NCI-H1694 treated with DMSO at 0.1 percent for 48 hours (cell line): ENCODE measurements around the gene POLR3GL.
A peak's percentile ranks its signal among the peaks of the same experiment; 100 is the strongest.

ENCODE experiments used
- DNase-seq: peaks from one replicate; lab custom pipeline; 2025; lab: John Stamatoyannopoulos, UW

Gene POLR3GL

DNA sequence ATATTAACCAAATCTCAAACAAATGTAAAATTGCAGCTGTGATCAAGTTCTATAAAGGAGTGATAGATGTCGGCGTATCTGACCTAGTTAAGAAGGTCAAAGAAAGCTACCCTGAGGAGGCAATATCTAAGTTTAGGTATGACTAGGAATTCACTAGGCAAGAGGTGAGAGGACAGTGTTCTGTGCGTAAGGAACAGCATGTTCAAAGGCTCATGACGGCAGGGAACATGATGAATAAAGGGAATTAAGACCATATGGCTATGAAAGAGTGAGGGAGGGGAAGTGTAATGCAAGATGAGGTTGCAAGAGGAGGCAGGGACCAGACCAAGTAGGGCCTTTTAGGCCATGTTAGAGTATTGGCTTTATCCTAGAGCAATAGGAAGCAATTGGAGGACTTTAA is 15.3 kb upstream of the POLR3GL start:
- no peak for DNase-seq

DNA sequence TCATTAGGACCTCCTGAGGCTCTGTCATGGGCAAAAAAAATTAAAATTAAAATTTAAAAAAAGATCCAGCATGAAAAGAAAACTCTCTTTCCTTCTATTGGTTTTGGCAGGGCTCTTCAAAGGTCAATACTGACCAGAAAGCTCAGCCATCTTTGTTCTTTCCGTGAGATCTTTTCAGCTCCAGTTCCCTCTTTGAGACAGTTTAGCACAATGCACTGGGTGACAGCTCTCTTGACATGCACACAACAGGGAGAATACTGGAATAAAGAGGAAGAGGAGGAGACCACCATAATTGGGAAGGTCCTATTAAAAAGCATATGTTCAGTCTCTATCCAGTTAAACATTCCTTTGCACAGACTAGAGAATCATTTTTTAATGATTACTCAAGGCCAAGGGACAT is 13.0 kb upstream of the POLR3GL start:
- DNase-seq: no peak

DNA sequence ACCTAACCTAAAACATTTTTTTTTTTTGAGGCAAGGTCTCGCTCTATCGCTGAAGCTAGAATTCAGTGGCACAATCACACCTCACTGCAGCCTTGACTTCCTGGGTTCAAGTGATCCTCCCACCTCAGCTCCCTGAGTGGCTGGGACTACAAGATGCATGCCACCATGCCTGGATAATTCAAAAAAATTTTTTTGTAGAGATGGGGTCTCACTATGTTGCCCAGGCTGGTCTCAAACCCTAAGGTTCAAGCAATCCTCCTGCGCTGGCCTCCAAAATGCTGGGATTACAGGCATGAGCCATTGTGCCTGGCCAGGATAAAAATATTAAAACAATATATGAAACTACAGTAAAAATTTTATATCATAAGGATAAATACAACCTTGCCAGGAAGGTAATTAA is 11.6 kb upstream of the POLR3GL start:
- DNase-seq: no peak

DNA sequence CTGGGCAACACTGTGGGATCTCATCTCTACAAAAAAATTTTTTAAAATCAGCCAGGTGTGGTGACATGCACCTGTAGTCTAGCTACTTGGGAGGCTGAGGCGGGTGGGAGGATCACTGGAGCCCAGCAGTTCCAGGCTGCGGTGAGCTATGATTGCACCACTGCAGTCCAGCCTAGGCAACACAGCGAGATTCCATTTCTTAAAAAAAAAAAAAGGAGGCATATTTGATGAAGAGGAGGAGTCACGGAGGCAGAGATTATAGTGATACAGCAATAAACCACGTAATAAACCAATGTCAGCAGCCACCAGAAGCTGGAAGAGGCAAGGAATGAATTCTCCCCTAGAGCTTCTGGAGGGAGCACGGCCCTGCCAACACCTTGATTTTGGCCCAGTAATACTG is 10.6 kb upstream of the POLR3GL start:
- no peak for DNase-seq

DNA sequence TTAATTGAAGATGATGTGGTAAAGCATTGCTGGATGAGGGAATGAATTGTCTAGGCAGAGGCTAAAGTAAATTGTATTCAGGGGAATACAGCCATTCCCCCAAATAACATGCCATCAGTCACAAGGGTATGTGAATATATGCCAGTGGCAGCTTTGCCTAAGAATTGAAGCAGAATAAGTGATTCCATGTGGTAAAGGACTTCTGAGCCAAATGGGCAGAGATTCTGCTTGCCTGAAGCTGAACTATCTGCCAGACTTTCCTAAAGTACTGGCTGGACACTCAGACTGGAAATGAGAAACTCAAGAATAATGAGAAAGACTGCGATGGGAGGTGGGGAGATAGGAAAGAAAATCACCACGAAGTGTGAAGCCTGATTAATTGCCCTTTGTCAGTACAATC is 9.1 kb upstream of the POLR3GL start:
- DNase-seq: no peak

DNA sequence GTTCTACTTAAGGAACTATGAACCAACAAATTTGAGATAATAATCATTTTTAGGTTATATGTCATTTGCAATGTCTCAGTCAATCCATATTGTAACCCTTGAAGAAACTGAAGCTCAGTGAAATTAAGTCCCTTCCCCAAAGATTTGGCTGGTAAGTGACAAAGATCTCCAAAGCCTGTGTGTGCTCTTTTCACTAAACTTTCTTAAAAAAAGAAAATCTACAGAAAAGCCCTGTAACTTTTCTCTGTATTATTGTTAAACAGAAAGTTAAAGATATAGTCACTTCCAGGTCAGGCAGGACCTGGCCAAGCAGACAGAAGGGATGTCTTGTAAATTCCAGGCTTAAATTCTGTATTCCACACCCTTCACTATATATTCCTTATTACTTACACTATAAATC is 8.1 kb upstream of the POLR3GL start:
- DNase-seq: no peak

DNA sequence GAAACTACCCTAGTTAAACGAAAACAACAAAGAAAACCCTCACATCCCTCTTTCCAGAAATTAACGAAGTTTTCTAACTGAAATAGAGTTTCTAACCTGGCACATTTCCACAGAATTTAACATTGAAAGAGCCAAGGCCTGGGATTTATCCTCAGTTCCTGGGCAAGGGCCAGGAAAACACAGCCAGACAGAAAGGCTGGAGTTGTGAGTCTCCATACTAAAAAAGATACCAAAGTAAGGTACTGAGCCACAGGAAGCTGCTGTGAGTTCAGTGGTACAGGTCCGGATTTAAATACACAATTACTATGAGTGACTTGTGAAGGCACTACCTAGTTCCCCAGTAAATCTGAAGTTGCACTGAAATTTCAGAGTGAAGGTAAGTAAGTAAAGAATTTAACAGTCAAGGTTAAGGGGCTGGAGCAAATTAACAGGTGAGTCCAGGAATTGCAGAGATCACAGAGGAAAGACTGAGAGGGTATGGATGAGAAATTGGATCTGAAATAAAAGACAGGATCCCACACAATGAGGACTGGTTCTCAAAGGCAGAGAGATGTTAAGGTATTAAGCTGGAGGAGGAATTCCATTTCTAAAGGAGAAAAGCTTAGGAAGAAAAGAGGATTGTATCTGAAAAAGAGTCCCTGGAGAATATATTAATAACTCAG is 7.6 kb upstream of the POLR3GL start:
- no peak for DNase-seq

DNA sequence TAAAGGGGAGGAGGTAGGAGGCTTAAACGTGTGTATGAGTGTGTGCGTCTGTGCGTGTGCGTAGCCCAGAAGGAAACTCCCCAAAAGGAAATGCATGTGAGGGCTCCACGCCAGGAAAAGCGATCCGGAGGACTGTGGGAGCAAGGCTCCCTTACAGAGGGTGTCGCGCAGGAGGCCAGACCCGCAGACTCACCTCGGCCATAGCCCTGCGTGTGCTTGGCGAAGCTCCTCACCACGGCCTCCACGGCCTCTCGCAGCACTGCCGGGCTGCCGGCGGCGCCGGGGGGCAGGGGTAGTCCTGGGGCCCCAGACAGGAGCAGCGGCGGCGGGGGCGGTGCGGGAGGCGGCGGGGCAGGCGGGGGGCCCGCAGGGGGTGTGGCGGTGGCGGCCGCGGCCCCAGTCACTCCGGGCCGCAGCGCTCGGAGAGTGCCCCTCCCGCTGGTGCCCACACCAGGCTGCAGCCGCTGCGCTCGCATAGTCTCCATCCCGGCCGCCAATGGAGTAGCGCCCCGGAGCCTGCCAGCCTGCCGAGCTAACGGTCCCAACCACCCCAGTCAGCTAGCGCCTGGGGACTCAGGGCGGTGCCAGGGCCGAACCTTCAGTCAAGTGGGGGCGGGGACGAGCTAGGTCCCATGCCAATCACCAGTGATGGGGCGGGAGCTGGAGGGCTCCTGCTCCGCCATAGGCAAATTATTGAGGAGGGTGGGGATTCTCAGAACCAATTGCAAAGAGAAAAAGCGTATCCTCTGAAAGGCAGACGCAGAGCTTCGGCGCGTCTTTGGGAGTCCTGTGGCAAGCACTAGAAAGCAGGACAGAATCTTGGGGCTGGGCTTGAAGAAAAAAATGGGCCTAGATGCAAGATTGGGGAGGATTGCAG is 6.8 kb upstream of the POLR3GL start, which contains the start of gene LIX1L:
TSS of gene LIX1L (minus strand) at position 575 of the 877 bp plus-strand sequence. CDS start at position 485, 90 bp downstream.
- DNase-seq: peak; percentile 96

DNA sequence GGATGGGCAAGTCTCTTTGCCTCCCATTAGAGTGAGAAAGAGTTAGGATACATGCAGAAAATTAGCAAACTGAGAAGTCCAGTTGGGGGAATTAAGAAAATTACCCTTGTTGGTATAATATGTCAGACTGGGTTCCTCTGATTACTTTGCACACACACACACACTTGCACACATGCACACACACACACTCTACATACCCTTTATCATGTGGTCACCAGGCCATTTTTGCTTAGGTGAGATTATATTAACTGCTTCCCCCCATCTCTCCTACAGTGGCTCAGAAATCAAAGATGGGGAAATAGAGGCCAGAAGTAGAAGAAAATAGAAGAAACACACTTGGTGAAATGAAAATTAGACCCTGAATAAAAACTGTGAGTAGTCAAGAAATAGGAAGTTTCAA is 5.8 kb upstream of the POLR3GL start:
- no peak for DNase-seq

DNA sequence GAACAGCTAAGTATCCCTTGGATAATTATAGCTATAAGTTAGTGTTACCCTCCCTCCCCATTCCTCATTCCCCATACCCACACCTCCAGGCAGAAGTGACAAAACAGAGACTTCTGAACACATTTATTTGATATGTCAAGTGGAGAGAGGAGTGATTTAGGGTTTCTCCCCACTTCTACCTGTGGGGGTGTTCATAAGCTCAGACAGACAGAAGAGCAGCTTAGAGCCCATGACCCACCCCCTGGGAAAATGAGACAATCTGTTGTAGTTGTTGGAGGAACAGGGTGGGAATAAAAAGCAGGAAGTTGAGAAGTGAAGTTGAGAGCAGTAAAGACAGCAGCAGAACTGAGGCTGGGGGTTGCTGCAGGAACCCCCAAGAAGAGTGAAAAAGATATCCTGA is 5.2 kb upstream of the POLR3GL start:
- no peak for DNase-seq

DNA sequence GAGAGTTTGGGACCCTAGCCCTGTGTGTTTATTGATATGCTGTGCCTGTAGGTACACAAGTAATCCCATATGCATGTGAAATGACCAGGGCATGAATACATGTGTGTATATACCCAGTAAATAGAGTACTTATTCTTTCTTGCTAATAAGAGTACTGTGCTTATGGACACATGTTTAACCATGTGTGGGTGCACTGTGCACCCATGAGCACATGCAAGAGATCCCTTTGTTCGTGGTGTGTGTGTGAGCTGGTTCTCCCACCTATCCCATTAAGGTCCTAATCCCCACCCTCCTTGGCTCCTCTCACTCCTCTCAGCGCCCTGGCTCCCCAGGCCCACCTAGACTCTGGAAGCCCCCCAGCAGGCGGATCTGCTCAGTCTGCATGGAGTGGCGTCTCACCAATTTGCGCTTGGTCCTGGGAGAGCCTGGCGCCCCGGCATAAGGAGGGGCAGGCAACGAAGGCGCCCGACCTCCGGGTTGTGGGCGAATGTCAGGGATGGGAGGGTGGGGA is 4.5 kb upstream of the POLR3GL start:
- DNase-seq: no peak

DNA sequence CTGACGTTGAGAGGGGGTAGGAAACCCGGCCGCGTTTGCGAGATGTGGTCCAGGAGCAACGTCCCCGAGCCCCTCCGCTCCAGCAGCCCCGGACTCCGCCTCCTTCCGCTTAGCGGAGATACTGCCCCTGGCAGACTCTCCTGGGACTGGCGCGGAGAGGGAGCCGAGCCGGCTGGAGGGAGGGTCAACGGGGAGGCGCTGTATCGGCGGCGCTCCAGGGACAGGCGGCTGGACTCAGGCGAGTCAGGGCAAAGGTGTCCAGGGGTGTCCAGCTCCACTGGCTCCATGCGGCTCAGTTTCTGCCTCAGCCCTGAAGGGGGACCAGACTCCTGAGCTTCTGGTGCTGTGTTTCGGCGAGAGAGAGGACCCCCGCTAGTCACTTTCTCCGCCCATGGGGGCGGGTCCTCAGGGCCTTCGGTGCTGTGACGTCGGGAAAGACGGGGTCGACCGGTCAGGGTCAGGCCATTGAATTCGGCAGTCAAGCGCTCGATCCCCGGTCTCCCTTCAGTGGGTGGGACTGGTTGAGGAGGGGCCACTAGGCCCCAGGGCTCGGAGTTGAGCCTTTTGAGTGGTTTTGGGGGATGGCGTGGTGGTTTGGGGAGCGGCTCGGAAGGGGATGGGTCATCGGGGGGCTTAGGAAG is 3.9 kb upstream of the POLR3GL start:
- no peak for DNase-seq

DNA sequence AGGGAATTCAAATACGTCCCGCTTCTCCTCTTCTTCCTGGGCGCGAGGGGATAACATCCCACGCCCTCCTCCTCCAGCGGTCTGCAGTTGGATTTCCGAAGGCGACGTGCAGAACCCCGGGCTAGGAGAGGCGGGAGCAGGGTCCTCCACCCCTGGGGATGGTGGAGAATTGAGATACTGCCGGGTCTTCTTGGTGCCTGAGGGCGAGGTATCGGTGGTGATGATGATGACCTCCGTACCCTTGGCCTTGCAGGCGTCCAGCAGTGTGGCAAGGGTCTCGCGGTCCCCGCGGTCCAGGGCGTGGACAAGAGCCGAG is 3.4 kb upstream of the POLR3GL start:
- no peak for DNase-seq

DNA sequence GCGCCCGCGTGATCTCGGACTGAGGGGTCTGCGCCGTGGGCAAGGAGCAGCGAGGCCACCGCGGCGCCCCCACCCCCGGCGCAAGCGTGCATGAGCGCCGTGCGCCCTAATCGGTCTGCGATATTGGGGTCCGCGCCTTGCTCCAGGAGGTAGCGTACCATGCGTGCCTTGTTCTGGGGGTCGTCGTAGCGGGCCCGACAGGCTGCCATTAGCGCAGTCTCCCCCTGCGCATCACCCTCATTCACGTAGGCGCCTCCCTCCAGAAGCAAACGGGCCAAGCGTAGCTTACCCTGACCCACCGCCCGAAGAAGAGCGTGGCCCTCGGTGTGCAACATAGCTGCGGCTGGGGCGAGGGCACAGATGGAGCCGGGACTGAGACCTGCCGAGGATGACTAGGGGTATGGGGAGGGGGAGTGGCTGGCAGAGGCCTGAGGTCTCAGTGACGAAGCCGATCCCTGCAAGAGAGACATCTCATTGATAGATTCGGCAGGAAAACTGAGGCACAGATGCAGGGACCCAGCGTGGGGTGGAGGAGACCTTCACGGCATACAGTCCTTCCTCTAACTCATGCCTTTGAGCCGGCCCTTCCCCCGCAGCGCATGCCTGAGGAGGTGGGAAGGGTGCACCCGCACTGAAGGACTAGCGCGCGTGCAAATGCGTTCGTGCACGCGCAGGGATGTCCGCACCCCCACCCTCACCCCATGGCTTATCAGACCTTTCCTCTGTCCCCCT is 2.9 kb upstream of the POLR3GL start:
- no peak for DNase-seq

DNA sequence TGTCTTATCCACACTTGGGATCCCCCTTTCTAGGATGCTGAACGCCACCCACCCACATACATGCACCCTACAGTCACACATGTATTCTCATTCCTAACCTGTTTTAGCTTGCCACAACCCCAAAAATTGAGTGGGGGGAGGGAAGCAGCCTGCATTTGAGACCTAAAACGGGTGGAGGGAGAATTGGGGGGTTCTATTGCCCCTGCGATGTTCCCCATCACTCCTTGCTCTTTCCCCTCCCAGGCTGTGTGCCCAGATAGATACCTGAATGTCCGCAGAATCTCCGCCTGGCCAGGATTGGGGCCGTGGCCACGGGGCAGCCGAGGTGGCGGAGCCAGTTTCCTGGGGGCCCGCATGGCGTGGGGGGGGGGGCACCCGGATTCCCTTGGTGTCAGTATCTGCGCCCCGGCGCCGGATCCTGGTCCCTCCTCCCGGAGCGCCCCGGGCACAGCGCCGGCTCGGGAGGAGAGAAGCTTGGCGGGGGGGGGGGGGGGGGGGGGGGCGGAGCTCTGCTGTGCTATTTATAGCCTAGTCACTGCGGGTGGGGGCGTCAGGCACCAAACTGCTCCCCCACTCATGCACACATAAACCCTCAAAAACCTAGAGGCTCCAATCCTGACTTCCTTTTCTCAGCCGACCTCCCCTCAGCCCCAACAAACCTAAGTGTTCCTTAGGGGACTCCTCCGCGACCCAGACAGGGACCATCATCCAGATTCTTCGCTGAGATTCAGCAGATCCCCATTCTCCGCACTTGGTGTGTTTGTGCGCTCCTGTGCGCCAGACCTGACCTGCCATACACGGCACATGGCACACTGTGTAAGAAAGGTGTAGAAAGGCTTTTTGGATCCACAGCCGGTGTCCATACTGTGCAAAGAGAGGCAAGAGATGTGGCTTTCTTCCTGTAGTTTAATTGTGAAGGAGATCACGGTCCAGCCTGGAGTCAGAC is 2.1 kb upstream of the POLR3GL start:
- no peak for DNase-seq

DNA sequence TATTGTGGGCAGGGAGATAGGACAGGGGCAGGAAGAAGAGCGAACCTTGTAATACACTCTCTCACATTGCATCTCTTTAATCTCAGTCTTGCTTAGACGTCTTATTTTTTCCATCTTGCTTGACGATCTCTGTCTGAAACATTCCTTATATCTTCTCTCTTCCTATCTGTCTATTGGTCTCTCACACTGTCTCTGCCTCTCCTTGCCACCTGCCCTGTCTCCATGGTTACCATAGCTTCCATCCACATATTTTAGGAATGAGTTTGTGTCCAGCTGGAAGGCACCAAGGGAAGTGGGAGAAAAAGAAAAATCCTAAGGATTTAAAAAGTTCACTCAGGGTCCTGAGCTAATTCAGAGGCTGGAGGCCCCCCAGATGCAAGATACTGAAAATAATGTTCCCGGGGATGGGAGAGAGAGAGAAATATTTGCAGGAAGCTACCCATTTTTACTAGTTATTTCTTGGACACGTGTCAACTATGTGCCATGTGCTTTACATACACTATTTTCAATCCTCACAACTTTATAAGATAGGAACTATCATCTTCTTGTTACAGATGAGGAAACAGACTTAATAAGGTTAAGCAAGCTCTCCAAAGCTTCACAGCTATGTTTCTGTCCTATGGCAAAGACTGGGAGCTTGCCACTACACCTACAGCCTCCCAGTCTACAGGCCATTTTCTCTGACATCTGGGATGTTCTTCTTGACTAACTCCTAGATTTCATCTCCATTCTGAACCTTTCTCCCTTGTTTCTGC is 1.0 kb upstream of the POLR3GL start:
- no peak for DNase-seq

DNA sequence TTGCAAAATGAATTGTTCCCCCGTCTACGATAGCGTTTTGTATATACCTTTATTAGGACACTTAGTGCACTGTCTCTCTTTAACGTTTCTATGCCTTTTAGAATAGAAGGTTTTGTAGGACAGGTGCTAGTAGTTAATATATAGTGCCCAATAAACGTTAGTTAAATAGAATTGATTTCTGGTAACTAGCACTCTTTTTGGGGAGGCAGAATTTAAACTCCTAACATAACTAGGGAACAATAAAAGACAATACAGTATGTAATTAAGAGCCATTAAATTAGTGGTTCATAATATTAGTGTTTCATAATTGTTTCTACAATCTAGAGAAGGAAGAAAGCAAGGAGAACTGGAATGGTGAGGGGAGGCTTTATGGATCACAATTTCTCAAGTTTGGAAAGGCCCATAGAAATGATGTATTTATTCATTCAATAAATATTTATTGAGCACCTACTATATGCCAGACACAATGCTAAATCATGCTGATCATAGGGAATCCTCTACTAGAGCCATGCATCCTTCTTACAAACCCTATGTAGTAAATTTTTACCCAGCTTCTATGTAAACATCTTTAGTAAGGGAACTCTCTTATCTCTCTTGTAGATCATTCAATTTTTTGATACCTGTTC is 742 bp downstream of the POLR3GL start:
- no peak for DNase-seq

DNA sequence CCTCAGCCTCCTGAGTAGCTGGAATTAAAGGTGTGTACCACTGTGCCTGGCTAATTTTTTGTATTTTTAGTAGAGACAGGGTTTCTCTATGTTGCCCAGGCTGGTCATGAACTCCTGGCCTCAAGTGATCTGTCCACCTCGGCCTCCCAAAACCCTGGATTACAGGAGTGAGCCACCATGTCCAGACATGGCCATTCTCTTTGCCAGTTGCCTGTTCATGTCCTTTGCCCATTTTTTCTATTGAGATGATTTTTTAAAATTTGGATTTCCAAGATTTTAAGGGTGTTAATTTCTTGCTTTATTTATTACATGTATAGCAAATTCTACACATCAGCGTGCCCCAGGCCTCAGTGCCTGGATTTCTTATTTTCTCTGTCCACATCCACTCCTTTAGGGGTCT is 2.8 kb downstream of the POLR3GL start:
- no peak for DNase-seq

DNA sequence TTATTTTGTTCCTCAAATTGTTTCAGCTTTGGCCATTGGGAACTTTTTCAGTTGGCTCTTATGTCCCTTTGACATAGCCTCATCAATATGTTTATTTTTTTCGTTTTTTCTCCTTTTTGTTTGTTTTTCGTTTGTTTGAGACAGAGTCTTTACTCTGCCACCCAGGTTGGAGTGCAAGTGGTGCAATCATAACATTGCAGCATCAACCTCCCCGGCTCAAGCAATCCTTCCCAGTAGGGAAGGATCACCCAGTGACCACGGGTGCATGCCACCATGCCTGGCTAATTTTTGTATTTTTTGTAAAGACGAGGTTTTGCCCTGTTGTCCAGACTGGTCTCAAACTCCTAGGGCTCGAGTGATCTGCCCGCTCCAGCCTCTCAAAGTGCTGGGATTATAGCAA is 8.1 kb downstream of the POLR3GL start:
- no peak for DNase-seq

DNA sequence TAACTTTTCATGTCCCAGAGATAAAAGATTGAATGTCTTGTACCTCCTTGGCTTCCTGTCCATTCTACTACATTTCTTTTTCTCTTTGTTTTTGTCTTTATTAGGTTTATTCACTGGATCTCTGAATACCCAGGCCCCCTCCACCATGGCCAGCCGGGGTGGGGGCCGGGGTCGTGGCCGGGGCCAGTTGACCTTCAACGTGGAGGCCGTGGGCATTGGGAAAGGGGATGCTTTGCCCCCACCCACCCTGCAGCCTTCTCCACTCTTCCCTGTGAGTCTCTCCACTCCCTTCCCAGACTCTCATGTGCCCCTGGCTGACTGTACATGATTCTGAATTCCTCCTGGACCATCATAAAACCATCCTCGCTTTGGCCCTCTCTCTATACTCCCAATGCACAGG is 10.2 kb downstream of the POLR3GL start:
- no peak for DNase-seq
